Measurements from ENCODE around the gene SERPING1.

Gene SERPING1

GRCh38 chr11:57588046-57588710, 9.3 kb upstream of the SERPING1 start:
- in situ Hi-C loops (cut with HindIII; ENCODE audit: low pct_ligation_motif_present, low pct_unique_long_range_greater_than_20kb, low sequenced_read_pairs) = no loop called here
- no peak for DNase-seq

DNA sequence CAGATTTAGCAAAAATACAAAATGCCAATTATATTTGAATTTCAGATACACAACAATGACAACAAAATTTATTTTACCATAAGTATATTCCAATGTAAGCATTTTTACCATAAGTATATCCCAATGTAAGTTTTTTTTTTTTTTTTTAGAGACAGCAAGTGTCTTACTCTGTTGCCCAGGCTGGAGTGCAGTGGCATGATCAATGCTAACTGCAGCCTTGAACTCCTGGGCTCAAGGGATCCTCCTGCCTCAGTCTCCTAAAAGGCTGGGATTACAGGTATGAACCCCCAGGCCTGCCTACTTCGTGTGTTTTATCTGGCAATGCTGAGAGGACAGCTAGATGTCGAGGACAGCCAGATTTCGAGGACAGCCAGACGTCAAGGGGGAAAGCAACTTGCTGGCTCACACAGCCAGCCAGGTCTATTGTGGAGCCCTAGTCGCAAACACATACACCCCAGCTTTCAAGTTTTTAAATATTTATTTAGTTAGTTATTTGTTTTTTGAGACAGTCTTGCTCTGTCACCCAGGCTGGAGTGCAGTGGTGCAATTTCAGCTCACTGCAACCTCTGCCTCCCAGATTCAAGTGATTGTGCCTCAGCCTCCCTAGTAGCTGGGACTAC, 1.1 kb upstream of the SERPING1 start:
- in situ Hi-C loops (cut with HindIII; ENCODE audit: low pct_ligation_motif_present, low pct_unique_long_range_greater_than_20kb, low sequenced_read_pairs) = no loop called here
- DNase-seq = no peak

DNA sequence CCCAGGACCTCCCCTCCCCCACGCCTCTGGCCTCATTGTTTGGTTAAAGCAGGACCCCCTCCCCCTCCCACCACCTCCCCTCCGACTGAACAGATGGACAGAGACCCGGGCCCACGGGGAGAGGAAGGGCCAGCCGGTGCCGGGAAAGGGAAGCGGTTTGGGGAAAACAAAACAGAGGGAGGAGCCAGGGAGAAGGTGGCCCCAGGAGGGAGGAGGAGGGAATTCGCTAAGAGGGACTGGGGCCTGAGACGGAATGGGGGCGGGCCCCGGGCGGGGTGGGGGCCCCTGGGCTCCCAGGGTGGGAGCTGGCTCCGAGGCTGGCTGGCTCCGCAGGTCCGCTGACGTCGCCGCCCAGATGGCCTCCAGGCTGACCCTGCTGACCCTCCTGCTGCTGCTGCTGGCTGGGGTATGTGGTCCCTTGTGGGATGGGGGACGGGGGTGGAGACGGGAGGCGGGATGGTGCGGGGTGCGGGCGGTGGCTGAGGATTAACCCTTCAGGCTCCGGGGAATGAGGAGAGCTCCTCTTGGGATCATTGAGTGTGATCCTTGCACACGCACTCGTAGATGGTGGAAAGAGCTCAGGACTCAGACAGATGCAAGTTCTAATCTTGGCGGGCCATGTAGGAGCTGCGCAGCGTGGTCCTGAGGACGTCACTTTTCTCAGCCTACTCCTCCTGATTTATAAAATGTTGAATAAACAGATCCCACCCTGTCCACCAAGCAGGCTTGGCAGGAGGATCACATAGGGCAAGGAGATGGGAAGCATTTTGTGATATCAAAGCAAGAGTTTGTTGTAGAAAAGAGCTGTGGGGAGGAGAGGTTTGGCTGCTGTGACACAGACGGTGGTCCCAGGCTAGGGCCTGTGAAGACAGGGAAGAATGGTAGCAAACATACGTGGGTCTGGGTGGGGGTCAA, 688 bp downstream of the SERPING1 start:
- peak; percentile 43 for DNase-seq
- in situ Hi-C loops (cut with HindIII; ENCODE audit: low pct_ligation_motif_present, low pct_unique_long_range_greater_than_20kb, low sequenced_read_pairs) = no loop called here

DNA sequence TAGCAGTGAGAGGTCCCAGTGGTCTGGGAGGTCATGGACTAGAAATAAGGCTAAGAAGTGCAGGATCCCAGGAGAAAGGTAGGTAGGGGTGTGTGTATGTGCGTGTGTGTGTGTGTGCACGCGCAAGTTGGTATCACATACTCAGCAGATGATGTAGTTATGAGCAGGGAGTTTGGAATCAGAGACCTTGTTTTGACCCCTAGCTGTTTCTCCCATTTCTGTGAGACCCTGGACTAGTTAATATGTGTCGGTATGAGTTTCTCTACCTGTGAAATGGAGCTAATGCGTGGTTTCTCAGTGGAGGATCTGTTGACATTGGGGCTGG, 1.3 kb downstream of the SERPING1 start:
- in situ Hi-C loops (cut with HindIII; ENCODE audit: low pct_ligation_motif_present, low pct_unique_long_range_greater_than_20kb, low sequenced_read_pairs) = no loop called here
- no peak for DNase-seq

DNA sequence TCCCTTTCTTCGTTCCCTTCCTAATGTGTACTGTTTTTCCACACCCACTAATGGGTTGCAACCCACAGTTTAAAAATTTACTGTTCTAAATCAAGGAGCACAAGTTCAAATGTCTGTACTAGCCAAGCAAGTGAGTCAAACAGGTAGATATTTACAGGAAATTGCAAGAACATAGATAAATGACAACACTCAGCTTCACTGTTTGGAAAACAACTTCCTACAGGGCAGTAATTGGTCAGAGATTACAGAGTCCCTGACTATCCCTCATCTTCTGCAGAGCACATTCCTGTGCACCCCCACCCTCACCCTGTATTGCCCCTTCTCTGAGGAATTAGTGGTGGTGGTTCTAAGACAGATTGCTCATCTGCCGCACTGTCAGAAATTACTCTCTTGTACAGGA, 1.9 kb downstream of the SERPING1 start:
- in situ Hi-C loops (cut with HindIII; ENCODE audit: low pct_ligation_motif_present, low pct_unique_long_range_greater_than_20kb, low sequenced_read_pairs) = no loop called here
- DNase-seq = no peak

DNA sequence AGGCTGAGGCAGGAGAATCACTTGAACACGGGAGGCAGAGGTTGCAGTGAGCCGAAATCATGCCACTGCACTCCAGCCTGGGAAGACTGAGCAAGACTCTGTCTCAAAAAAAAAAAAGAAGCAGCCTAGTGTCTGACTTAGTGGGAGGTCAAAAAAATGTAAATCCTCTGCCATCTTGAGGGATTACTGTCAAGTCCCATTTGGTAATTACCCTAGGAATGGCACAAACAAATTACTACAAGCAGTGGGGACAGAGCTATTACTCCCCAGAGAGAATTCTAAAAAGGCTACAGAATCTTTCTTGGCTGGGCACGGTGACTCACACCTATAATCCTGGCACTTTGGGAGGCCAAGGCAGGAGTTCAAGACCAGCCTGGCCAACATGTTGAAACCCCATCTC, 3.8 kb downstream of the SERPING1 start:
- no peak for DNase-seq
- in situ Hi-C loops (cut with HindIII; ENCODE audit: low pct_ligation_motif_present, low pct_unique_long_range_greater_than_20kb, low sequenced_read_pairs) = no loop called here

DNA sequence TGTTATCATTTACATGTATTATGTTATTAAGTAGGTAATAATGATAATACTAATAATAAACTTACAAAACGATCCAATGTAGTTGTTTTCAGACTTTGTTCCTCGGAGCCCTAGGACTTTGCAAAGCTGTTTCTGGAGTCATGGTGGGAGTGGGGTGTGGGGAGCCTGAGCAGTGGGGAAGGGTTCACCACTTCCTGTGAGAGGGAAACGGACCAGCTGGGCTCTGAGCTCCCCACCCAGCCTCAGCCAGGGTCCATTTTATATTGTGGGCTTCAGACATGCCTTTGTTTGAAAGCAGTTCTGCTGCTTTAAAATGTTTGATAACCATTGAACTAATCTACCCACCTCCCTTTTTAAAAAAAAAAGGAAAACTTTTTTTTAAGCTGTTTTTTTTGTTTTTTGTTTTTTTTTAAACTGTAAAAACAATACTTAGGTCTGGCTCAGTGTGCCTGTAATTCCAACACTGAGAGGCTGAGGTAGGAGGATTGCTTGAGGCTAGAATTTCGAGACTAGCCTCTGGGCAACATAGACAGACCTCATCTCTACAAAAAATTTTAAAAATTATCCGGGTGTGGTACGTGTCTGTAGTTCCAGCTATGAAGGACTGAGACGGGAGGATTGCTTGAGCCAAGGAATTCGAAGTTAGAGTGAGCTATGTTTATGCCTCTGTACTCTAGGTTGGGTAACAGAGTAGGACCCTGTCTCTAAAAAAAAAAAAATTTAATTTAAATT, 7.0 kb downstream of the SERPING1 start:
- DNase-seq = no peak
- in situ Hi-C loops (cut with HindIII; ENCODE audit: low pct_ligation_motif_present, low pct_unique_long_range_greater_than_20kb, low sequenced_read_pairs) = no loop called here

GRCh38 chr11:57605028-57605420, 7.5 kb downstream of the SERPING1 start:
- DNase-seq = no peak
- in situ Hi-C loops (cut with HindIII; ENCODE audit: low pct_ligation_motif_present, low pct_unique_long_range_greater_than_20kb, low sequenced_read_pairs) = no loop called here

DNA sequence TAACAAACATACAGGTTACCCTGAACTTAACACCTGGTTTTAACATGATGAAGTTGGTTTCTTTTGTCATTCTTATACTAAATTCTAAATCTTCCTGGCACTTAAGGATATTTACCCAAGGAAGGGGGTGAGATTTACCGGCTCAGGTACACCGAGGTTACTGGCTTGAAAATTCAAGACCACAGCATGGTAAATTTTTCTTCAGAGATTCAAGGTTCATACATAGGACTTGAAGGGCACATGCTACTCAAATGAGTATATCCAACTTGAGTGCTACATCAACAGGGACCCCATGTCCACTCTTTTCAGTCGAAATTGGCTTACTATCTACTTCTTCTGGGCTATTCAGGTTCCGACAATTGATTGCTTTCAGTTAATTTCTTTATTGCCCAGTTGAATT, 12.7 kb downstream of the SERPING1 start:
- DNase-seq = no peak

GRCh38 chr11:57614234-57614772, 16.8 kb downstream of the SERPING1 start:
- in situ Hi-C loops (cut with HindIII; ENCODE audit: low pct_ligation_motif_present, low pct_unique_long_range_greater_than_20kb, low sequenced_read_pairs) = no loop called here
- no peak for DNase-seq

More for the DNA sequence above, 12.7 kb downstream of the SERPING1 start:
- in situ Hi-C loops (cut with HindIII; ENCODE audit: low pct_ligation_motif_present, low pct_unique_long_range_greater_than_20kb, low sequenced_read_pairs) = no loop called here

- in situ Hi-C loops (cut with HindIII; ENCODE audit: low pct_ligation_motif_present, low pct_unique_long_range_greater_than_20kb, low sequenced_read_pairs) = no loop called here
- DNase-seq = no peak
These were observed 17.8 kb downstream of the SERPING1 start for GRCh38 chr11:57615308-57615707.

- in situ Hi-C loops (cut with HindIII; ENCODE audit: low pct_ligation_motif_present, low pct_unique_long_range_greater_than_20kb, low sequenced_read_pairs) = no loop called here
- DNase-seq = no peak
These were observed 19.1 kb downstream of the SERPING1 start for GRCh38 chr11:57616595-57616994.

DNA sequence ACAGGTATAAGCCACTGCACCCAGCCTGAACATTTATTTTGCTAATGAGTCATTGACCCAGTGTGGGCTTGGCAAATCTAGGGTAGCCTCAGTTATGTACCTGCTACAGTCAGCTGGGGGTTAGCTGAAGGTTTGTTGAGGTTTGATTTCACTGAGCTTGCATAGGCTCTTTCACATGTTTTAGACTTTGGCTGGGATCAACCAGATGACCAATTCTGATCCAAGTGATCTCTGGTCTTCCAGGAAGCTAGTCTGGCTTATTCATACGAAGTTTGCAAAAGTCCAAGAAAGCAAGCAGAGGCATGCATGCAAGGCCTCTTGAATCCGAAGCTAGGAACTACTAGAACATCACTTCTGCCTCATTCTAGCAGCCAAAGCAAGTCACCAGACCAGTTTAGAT, 21.0 kb downstream of the SERPING1 start:
- DNase-seq = no peak
- in situ Hi-C loops (cut with HindIII; ENCODE audit: low pct_ligation_motif_present, low pct_unique_long_range_greater_than_20kb, low sequenced_read_pairs) = no loop called here

GRCh38 chr11:57619331-57619730, 21.8 kb downstream of the SERPING1 start:
- no peak for DNase-seq

DNA sequence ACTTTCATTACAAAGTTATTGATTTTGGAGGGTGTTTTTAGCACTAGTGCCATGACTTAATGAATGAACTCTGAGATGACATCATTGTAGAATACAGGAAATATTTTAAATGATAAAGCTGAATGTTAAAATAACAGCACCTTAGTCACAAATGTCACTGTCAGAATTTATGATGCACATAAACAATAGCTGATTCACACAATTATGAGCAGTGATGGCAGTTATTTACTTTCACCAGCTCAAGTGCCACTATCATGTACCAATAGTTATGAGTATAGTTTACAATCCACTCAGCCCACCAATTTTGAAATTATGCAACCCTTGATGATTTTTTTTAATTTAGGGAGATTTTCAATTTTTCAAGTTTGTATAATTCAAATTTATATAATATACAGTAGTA, 23.0 kb downstream of the SERPING1 start:
- in situ Hi-C loops (cut with HindIII; ENCODE audit: low pct_ligation_motif_present, low pct_unique_long_range_greater_than_20kb, low sequenced_read_pairs) = no loop called here
- DNase-seq = no peak

More at GRCh38 chr11:57619331-57619730, 21.8 kb downstream of the SERPING1 start:
- in situ Hi-C loops (cut with HindIII; ENCODE audit: low pct_ligation_motif_present, low pct_unique_long_range_greater_than_20kb, low sequenced_read_pairs) = no loop called here

DNA sequence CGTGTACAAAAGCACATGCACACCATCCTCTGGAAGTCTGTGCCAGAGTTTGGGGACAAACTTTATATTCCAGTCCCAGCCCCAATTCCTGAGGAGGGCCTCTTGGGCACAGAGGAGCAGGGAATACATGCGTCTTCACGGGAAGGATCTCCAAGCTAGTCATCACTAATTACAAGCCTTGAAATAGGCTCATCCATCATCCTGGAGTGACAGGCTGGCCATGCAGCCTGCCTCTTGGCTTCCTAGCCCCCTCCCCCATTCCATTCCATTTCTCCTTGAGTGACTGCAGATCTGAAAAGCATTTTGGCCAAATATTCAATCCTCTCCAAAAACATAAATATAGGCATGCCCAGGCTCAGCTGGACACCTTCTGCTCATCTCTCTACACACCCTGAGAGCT, 24.8 kb downstream of the SERPING1 start:
- in situ Hi-C loops (cut with HindIII; ENCODE audit: low pct_ligation_motif_present, low pct_unique_long_range_greater_than_20kb, low sequenced_read_pairs) = no loop called here

GRCh38 chr11:57624864-57625263, 27.4 kb downstream of the SERPING1 start:
- in situ Hi-C loops (cut with HindIII; ENCODE audit: low pct_ligation_motif_present, low pct_unique_long_range_greater_than_20kb, low sequenced_read_pairs) = no loop called here
- DNase-seq = no peak

More for the DNA sequence above, 24.8 kb downstream of the SERPING1 start:
- DNase-seq = no peak

GRCh38 chr11:57626895-57627294, 29.4 kb downstream of the SERPING1 start:
- no peak for DNase-seq
- in situ Hi-C loops (cut with HindIII; ENCODE audit: low pct_ligation_motif_present, low pct_unique_long_range_greater_than_20kb, low sequenced_read_pairs) = no loop called here

GRCh38 chr11:57630171-57630570, 32.7 kb downstream of the SERPING1 start:
- no peak for DNase-seq
- in situ Hi-C loops (cut with HindIII; ENCODE audit: low pct_ligation_motif_present, low pct_unique_long_range_greater_than_20kb, low sequenced_read_pairs) = no loop called here
